HG03139 (cell line): Measurements from ENCODE around the gene UBE2Q2.
"Not testable (repeated sequence)": the region's sequence is repeated elsewhere in the genome, so short reads cannot be mapped to it uniquely, and the experiment has no call there.

Experiments used
- ATAC-seq: cut with Tn5 transposase; IDR thresholded peaks from one replicate; pipeline ENCODE4 v1.9.1; 2021; ENCODE audit not compliant: unreplicated experiment

UBE2Q2 gene

DNA sequence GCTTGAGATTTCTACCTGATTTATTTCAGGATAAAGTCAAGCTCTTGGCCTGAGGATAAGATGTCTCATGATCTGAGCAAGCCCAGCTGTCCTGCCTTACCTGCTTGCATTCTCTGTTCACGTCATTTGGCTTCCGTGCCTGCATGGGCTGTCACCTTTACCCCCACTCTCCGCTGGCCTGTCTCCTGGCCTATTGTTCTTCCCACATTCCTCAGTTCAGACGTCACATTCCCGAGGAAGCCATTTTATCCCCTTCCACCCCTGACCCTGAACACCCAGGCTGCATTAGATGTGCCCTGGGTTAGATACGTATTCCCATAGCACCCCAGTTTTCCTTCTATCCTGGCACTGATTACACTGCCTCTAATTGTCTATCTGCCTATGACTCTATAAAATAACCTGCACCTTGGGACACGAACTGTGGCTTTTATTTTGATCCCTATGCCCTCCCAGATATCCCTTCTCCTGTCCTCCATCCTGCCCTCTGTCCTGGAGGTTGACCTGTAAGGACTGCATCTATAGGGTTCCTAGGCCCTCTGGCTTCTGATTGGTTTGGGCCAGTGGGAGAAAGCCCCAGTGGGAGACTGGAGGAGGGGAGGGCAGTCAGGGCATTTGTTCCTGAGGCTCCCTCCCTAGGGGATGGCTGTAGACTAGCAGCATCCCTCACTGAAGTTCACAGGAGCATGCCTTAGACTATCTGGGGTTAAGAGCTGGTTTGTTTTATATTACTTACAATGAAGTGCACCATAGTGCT is 19.2 kb upstream of the UBE2Q2 start:
- no peak for ATAC-seq

DNA sequence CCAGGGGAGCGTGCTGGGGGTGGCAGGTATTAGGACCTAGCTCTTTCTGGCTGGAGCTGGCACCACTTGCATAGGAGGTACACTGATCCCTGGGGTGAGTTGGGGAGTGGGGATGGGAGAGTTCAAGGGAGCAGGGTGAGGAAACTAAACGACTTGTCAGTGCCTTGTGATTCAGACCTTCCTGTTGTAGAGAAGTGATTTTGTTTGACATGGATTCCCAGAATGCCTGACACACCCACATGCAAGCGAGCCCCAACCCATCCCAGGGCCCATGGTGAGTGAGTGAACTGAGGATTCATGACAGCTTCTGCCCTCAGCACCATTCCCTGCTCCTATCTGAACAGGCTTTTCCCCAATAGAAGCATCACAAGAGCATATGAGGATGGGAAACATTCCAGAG is 15.6 kb upstream of the UBE2Q2 start:
- ATAC-seq = no peak

- ATAC-seq = no peak
Measured at GRCh38 chr15:75828429-75828828, 14.8 kb upstream of the UBE2Q2 start.

DNA sequence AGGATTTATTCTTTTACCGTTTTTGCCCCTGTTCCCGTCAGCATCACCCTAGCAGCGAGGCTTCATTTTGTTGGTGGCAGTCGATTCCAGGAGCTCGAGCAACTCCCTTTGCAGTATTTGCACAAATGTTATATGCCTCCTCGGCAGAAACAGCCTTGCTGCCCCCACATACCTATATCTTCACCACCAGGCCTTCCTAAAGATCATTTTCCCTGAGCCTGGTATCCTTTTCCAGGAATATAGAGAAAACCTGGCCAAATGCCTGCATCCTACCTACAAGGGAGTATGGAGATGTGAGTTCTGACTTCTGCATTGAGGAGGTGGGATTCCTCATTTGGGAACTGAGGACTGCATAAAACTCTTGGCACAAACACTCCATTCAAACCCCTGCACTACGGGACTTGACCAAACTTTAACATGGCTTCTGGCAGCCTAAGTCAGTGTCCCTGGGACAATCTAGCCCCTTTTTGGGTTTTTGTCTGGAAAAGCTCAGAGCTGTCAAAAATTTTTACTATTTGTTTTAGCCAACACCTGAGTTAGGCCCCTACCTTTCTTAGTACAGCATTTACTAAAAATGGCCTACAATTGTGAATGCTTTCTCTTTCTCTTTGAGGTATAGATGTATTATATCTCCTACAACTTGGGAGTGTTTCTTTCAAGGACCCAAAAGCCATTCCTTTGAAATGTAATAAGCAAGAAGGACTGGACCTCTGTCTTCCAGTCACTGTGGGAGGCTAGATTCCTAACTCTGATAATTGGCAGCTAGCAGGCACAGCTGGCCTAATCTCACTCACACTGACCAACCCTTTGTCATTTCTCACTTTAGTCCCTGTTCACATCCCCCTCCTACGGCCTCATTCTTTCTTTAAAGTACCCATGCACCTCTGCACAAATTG is 12.1 kb upstream of the UBE2Q2 start:
- no peak for ATAC-seq

DNA sequence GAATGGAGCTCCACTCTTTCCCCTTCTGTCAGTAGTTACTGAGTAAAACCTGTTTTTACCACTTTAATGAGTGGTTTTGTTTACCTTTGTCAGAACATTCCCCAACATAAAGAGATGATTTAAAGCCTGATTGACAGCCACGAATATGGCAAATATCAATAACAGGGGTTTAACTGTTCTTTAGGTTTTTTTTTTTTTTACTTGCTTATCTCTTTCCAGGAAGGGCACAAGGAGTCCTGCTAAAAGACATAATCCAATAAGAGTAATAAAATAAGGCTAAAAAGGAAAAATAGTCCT is 11.5 kb upstream of the UBE2Q2 start:
- ATAC-seq = no peak

DNA sequence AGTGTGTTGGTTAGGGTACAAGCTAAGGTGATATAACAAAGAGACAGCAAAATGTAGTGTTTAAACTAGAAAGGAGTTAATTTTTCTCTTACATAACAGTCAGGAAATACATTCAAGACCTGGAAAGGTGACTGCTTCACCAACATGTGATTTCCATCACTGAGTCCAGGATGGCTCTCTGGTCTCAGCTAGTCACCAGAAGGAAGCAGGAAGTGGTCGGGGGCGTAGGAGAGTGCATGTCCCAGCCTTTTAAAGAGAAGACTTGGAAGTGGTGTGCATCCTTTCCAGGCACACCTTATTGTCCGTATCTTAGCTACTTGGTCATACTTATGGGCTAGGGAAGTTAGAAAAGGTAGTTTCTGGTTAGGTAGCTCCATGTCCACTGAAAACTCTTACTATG is 11.1 kb upstream of the UBE2Q2 start:
- no peak for ATAC-seq

DNA sequence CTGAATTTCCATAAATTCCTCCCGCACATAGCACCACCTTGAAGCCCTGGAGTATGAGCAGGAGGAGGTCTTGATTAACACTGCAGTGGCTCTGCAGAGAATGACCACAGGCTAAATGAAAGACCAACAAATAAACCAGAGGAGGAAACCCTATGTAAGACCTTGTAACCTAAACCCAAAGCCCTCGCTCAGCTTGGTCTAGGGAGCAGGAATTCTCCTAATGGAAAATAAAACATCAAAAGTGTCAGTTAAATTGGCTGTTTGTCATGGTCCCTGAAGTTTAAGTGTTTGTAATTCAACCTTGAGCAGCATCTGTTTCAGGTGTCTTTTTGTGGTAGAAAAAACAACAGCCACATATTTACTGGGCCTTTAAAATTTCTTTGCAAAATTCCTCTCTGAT is 9.2 kb upstream of the UBE2Q2 start:
- ATAC-seq = no peak

GRCh38 chr15:75835990-75836958 is 7.0 kb upstream of the UBE2Q2 start:
- ATAC-seq = peak; percentile 29

DNA sequence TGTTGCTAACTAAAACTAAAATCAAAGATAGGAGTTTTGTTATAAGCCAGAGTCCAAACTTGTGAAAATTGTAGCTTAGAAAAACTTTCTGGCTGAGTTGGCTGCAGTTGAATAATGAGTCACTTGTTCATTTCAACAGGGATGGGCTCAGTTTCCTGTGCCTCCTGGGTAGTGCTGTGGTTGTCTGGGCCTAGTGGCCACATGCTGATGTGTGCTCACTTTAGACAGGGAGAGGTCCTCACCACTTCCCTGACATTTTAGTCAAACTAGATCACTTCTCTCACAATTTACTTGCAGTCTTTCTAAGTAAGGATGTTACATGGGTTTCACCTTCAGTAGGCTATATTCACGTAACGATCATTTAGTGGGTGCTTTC is 6.3 kb upstream of the UBE2Q2 start:
- peak; percentile 78 for ATAC-seq

GRCh38 chr15:75840659-75841058 is 2.6 kb upstream of the UBE2Q2 start:
- no peak for ATAC-seq

- no peak for ATAC-seq
Measured at GRCh38 chr15:75841626-75842025, 1.6 kb upstream of the UBE2Q2 start.

DNA sequence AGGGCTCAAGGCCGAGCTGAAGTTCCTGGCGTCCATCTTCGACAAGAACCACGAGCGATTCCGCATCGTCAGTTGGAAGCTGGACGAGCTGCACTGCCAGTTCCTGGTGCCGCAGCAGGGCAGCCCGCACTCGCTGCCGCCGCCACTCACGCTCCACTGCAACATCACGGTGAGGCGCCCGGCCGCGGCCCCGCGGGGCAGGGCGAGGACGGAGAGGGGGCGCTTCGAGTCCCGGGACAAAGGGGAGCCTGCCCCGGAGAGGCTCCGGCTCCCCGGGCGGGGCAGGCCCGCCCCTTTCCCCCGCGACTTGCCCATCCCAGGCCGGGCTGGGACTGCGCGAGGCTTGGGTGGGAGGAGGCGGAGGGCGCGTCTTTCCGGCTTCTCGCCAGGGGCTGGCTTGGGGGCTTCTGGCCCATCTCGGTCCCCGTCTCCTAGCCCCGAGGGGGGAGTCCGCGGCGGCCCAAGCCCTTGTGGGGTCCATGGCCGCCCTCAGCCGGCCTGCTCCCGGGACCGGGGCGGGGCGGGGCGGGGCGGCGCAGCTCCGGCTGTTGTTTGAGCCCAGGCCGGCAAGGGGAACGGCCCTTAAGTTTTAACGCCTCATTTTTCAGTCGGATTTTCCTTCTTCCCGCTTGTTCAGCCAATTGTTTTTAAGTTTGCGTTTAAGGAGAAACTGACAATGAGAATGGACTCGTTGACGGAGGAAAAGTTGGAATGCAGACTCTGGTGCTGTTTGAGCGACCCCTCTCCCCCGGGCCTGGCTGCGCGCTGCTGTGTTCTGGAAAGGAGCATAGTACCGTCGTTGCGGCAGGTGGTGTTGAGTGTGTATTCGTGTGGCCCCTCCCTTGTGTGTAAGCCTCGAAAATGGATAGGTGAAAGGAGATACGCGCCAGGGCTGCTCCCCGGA is 683 bp downstream of the UBE2Q2 start:
- peak; percentile 32 for ATAC-seq

- ATAC-seq = no peak
Measured at GRCh38 chr15:75844629-75845335, 1.5 kb downstream of the UBE2Q2 start.

DNA sequence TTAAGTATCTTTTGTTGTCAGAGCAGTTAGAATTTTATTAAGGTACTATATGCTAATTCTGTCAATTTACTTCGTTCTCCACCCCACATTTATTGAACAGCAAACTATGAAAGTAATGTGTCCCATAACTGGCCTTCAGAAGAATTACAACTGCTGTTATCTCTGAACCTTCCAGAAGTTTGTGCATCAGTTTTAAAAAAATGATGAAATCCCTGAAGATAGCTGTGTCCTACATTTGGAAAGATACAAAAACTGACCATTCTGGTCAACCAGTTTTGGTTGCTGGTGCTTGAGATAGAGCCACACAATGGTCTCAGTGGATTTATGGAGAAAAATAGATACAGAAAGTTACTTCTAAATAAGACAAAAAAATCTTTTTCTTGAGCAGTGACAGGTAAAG is 5.9 kb downstream of the UBE2Q2 start:
- ATAC-seq = no peak

DNA sequence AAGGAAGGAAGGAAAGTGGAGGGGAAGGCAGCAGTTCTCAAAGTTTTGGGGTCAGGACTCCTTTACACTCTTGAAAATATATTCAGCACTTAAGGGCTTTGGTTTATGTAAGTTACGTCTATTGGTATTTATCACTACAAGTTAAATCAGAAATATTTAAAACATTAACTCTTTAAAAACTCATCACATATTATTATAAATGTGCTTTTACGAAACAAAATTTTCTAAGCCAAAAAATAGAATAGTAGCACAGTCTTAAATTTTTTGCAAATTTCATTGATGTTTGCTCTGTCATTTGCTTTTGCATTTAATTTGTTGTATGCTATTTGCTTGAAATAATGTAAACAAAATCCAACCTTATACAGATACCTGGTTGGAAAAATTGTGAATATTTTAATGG is 7.5 kb downstream of the UBE2Q2 start:
- ATAC-seq = no peak

- ATAC-seq = not testable (repeated sequence)
Measured at GRCh38 chr15:75851566-75851965, 8.3 kb downstream of the UBE2Q2 start.

- no peak for ATAC-seq
Measured at GRCh38 chr15:75857886-75858285, 14.6 kb downstream of the UBE2Q2 start.

DNA sequence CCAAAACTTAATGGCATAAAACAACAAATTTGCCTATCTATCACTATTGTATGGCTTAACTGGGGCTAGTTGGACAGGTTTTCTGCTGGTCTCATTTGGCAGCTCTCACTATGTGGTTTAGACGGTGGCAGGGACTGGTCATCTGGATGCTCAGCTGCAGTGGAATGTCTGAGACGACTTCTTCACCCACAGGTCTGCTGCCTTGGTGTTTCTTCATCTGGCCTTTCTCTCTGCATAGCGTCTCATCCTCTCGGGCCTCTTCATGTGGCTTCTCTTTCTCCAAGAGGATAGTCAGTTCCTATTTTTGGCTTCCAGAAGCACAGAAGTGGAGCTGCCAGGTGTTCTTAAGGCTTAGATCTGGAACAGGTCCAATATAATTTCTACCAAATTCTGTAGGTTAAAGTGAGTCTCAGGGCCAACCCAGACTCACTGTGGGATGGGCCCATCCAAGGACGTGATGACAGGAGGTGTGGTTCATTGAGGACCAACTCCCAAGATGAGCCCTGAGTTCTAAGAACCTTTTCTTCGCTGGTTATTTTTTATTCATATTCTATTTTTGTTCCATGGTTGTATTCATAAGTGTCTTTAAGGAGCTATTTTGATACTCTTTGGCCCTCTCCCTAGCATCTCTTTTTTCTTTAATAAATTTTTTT is 18.6 kb downstream of the UBE2Q2 start:
- ATAC-seq = no peak

DNA sequence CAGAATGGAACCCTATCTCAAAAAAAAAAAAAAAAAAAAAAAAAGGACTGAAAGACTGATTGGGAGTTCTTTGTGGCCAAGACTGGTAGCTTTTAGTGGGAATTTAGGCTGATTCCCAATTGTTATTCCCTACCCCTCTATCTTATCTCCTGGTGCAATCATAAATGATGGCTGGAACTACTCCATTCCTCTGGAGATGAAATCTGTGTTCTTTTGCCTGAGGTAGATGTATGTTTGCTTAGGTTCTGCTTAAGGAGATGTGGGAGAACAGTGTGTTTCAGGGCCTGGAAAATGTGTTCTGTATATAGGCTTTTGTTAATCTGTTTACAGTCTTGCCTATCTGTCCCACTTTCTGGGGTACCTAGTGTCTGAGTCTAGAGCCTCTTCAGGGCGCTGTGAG is 19.5 kb downstream of the UBE2Q2 start:
- ATAC-seq = no peak
